NCI-H82 treated with DMSO at 0.1 percent for 48 hours (cell line): ENCODE measurements around the gene HYPK.

ENCODE experiments used
- DNase-seq: peaks from one replicate; lab custom pipeline; 2025; ENCODE audit not compliant: unreplicated experiment; lab: John Stamatoyannopoulos, UW

Gene HYPK

GRCh38 chr15:43800286-43801141, at the start of gene HYPK:
Gene HYPK, plus strand, starts transcription at chr15:43800599. Its CDS starts 24 bp downstream, at chr15:43800623.
- DNase-seq = peak; percentile 96

DNA sequence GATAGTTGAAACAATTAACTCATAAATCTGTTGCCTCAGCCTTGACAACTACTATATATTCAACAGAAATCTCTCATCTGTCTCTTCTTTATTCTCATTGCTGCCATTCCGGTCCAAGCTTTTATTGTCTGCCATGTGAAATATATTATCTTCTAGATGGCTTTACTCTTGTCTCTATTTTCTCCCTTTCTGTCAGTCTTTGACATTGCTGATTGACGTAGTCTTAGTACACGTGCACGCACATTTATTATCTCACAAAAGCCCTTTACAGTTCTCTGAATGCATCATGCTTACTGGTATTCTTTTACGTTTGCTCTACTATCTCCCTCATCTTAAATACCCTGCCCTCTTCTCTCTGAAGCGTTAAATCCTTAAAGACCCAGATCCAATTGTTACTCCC, 48.5 kb upstream of the HYPK start:
- peak; percentile 30 for DNase-seq

DNA sequence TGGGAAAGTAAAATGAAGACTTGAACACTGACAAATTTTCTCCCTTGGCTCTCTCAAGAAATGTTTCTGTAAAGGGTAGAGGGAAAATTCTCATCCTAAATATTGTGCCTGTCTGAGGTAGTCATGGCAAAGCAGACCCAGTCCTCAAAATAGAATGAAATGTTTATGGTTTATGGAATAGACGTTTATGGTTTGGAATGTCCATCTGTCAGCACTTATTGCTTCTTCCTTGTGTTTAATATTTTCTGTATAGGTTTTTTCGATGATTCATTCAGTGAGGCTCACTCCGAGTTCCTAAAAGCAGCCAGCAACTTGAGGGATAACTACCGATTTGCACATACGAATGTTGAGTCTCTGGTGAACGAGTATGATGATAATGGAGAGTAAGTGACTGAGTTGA, 37.6 kb upstream of the HYPK start:
- no peak for DNase-seq

DNA sequence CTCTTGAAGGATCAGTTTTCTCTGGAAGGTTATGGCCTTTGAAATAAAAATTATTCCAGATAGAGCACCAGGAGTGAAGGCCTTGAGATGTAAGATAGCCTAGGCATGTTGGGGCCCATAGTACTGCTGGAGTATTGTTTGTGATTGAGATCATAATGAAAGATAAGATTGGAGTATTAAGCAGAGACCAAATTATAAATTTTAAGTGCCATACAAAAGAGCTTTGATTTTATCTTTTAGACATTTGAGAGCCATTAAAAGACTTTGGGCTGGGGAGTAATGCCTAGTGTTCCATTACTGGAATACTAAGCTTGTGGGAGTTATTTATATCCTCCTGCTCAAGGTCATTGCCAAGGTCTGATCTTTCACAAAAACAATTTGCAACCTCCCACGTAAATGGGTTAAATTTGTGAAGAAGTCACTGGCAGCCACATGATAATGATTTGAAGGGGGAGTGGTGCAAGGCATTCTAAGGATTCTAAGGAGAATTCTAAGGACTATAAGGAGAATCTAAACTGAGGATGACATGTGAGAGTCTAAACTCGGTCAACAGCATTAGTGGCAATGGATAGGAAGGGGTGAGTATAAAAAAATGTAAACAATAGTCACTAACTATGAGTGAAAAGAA, 36.5 kb upstream of the HYPK start:
- no peak for DNase-seq

DNA sequence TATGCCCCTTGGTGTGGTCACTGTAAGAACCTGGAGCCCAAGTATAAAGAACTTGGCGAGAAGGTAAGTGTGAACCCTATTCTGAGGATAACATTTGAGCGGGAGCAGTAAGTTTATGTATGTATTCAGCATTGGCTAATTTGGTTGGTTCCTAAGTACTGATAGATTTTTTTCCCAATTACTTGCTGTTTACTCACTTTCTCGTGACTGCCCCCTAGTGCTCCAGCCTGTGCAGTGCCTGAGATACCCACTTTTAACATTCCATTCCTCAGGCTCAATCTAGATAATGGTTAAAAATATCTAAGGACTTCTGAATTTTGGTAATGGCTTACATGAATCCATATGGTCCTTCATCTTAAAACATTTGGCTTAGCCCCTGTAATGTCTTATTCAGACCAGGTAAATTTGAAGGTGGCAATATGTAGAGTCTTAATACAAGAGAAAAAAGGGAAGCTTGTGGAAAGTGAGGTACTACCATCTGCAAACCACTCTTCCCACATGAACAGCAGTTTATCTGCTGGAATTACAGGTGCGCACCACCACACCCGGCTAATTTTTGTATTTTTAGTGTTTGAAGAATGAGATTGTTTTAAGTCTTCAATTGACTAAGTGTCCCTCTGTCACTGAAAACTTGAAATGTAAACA, 30.7 kb upstream of the HYPK start:
- no peak for DNase-seq

GRCh38 chr15:43771816-43772215, 28.6 kb upstream of the HYPK start:
- DNase-seq = no peak

DNA sequence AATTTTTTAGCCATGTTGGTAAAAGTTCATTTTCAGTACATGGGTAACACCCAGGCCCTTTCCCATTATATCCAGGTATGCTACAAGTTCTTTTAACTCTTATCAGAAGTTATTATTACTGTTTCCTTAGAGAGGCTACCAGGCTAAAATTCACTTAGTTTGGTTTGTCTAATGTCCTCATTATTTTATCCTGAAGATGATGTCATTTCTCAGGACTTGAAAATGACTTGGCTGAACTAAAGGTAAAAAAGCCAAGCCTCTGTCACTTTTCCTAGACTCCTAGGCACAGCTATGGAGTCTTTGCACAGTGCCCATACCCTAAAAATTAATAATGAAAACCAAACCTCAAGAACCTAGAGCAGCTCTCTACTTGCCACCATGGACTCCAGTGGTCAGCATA, 27.8 kb upstream of the HYPK start:
- DNase-seq = no peak

DNA sequence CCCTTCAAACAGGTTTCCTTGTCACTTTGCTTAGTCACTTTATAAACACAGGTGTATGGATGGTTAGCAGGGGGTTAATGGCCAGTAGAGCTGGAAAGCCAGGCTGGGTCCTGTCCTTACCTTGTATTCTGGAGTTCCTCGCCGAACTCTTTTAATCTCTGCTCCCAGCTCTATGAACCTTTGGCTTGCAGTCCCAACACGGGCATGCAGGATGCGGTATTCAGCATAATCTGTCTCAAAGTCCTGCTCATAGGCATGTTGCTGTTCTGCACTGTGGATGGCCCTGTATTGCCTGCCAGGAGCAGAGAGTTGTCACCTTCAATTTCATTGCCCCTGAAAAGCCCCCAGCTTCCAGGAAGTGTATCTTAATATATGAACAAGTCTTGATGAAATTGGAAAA, 26.3 kb upstream of the HYPK start:
- DNase-seq = no peak

DNA sequence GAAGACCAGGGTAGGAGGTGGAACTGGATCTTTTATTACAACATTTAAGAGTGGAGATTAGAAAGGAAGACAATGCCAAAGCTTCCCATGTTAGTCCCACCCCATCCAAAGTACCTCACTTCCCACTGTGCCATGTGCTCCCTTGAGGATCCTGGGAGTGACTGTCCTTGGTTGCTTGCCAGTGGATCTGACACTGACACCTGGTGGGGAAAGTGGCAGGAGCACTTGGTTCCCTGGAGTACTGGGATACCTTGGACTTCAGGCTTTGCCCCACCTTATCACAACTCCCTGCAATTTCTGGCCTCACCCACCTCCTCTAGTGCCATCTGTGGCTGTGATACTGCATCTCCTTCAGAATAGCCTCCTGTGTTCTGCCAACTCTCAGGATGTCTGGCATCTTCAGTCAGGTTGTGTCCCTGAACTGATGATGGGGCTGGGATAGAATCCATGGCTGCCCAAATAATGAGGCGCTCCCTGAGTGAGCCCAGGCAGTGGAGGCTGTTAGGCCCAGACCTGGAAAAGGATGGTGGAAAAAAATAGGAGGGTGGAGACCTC, 24.9 kb upstream of the HYPK start:
- peak; percentile 48 for DNase-seq

GRCh38 chr15:43776101-43776717, 24.2 kb upstream of the HYPK start:
- DNase-seq = peak; percentile 37

- DNase-seq = peak; percentile 43
Measured at GRCh38 chr15:43776718-43777266, 23.6 kb upstream of the HYPK start, which contains the start of gene ELL3. Gene ELL3, minus strand, starts transcription at chr15:43776966. Its CDS starts 65 bp downstream, at chr15:43776901.

DNA sequence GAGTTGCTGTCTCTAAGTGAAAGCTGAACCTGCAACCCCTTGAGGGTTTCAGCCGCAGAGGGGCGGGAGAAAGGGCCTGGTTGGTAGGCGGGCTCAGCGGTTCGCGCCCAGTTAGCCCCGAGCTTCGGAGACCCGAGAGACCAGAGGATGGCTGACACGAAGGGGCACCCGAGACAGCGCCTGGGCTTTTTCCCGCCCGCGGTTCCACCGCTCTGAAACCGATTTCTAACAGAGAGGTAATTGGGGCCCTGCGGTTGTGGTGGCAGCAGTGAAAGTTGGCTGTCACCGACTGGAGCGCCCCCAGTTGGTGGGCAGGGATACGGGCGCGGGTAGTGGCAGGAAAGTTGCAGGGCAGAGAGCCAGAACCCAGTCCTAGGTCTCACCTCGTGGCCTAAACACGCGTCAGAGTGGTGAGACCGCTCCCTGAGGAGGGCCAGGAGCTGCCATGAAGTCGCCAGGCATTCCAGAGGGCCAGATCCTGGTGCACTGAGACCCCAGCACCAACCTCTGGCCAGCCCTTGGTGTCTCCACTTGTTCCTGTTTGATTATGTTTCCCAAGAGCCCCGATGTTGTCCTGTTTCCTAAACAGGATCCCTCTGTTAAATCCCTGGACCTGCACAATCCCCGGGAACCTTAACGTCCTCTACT, 23.0 kb upstream of the HYPK start:
- peak; percentile 55 for DNase-seq

- DNase-seq = no peak
Measured at GRCh38 chr15:43779016-43779415, 21.4 kb upstream of the HYPK start.

GRCh38 chr15:43789409-43789808, 11.0 kb upstream of the HYPK start:
- DNase-seq = no peak

- peak; percentile 94 for DNase-seq
Measured at GRCh38 chr15:43791993-43792760, 8.2 kb upstream of the HYPK start, which contains the start of gene SERF2. Gene SERF2, plus strand, starts transcription at chr15:43792320. Its CDS starts 57 bp downstream, at chr15:43792377.

DNA sequence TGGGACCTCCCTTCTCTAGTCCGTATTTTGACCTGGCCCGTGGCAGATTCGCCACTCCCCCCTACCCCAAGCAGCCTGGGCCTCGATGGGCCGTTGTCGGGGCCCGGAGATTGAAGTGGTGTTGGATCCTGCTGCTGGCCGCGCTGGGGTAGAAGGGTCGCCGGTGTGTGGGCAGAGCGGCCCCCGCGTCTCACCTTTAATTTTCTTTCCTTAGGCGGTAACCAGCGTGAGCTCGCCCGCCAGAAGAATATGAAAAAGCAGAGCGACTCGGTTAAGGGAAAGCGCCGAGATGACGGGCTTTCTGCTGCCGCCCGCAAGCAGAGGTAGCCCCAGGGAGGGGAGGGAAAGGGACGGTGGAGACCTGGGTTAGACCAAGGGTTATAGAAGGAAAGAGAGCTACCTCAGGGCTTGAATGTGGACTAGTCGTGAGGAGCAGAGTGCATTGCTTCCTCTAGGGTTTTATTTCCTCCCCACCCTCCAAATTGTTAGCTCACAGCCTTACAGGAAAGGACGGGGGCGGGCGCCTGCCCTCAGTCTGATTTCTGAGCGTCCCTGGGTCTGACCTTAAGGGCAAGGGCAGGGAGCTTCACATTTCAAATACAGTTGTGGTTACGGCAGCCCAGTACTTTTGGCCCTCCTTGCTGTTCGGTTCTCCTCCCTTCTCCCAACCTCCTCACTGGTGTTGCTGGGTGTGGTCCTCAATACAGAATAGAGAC, 7.5 kb upstream of the HYPK start:
- no peak for DNase-seq

GRCh38 chr15:43793647-43794046, 6.8 kb upstream of the HYPK start:
- no peak for DNase-seq

GRCh38 chr15:43794269-43795037, 5.9 kb upstream of the HYPK start:
- DNase-seq = no peak
